GM18520 (cell line): ENCODE measurements around the gene PRAMEF18.
"Not testable (repeated sequence)": the region's sequence is repeated elsewhere in the genome, so short reads cannot be mapped to it uniquely, and the experiment has no call there.

Experiments
- ATAC-seq: cut with Tn5 transposase; IDR thresholded peaks from one replicate; pipeline ENCODE4 v1.9.1; 2021; ENCODE audit not compliant: unreplicated experiment

PRAMEF18 gene, protein sequence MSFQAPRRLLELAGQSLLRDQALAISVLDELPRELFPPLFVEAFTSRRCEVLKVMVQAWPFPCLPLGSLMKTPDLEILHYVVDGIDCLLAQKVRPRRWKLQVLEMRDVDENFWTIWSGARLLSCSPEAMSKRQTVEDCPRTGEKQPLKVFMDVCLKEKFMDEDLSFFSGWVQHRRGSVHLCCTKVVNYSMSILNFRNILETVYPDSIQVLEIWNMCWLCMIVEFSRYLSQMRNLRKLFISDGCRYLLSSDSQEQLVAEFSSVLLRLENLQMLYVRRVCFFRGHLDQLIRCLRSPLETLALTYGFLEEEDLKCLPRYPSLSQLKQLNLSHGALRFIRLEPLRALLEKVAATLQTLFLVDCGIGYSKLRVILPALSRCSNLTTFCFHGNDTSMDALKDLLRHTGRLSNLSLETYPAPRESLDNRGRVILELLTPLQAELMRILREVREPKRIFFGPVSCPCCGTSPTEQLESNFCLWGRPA

DNA sequence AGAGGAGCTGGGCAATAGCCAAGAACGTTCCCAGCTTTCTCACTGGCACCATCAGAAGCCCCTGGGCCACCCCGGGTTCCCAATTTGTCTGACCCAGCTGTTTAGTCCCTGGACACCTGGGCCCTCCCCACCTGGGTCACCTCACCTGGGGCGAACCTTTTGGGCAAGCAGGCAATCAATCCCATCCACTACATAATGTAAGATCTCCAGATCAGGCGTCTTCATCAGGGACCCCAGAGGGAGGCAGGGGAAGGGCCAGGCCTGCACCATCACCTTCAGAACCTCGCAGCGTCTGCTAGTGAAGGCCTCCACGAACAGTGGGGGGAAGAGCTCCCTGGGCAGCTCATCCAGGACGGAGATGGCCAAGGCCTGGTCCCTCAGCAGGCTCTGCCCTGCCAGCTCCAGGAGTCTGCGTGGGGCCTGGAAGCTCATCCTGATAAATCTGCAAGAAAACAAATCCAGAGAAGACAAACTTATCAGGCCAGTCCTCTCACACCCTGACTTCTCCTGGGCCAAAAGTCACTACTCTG is at the start of gene PRAMEF18:
Gene PRAMEF18 (minus strand): TSS at position 480 of the 530 bp plus-strand sequence. CDS start 48 bp downstream, at position 432.
- not testable (repeated sequence) for ATAC-seq

GRCh38 chr1:13265124-13265523 is 39.2 kb upstream of the PRAMEF18 start:
- ATAC-seq: not testable (repeated sequence)

GRCh38 chr1:13253898-13254297 is 27.9 kb upstream of the PRAMEF18 start, which contains the start of gene PRAMEF5:
PRAMEF5 (plus strand) TSS chr1:13254198; CDS start chr1:13259269, 5,071 bp downstream.
- ATAC-seq: not testable (repeated sequence)

DNA sequence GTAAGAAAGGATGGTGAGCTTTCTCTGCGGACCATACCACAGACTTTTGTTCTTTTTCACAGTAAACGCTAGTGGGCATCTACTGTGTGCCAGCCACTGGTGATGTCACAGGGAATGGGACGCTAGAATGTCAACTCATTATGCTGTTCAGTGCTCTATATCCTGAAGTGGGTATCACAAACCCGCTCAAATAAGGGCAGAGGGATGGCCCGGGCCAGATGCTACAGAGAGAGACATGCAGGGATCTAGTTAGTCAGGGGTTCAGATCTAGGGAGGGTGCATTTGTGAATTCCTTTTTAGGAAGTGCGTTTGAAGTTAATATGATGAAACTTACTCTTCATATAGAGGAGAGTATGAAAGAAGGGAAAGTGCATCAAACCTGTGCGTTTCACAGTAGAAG is 21.2 kb upstream of the PRAMEF18 start:
- ATAC-seq: not testable (repeated sequence)

DNA sequence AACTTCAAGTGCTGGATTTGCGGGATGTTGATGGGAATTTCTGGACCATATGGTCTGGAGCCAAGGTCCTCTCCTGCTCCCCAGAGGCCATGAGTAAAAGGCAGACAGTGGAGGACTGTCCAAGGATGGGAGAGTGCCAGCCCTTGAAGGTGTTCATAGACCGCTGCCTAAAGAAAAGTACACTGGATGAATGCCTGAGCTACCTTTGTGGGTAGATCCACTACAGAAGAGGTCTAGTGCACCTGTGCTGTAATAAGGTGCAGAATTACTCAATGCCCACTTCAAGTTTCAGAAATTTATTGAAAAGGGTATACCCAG is 20.6 kb upstream of the PRAMEF18 start:
- ATAC-seq: not testable (repeated sequence)

GRCh38 chr1:13245841-13246553 is 20.0 kb upstream of the PRAMEF18 start:
- ATAC-seq: not testable (repeated sequence)

DNA sequence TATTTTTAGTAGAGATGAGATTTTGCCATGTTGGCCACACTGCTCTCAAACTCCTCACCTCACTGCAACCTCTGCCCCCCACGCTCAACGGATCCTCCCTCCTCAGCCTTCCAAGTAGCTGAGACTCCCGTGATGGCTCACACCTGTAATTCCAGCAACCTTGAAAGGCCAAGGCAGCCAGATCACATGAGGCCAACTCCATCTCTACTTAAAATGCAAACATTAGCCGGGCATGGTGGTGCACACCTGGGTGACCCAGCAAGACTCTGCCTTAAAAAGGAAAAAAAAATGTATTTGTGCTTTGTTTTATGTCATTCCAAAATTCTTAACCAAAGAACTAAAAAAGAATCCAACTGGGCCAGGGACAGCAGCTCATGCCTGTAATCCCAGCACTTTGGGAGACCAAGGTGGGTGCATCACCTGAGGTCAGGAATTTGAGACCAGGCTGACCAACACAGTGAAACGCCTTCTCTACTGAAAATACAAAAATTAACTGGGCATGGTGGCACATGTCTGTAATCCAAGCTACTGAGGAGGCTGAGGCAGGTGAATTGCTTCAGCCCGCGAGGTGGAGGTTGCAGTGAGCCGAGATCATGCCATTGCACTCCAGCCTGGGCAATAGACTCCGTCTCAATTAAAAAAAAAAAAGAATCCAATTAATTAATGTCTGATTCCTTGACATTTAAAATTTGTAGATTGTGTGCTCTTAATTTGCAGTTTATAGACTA is 17.7 kb upstream of the PRAMEF18 start:
- ATAC-seq: not testable (repeated sequence)

- ATAC-seq: not testable (repeated sequence)
These were observed 13.7 kb upstream of the PRAMEF18 start for GRCh38 chr1:13239633-13240032.

GRCh38 chr1:13237572-13237971 is 11.6 kb upstream of the PRAMEF18 start:
- not testable (repeated sequence) for ATAC-seq

GRCh38 chr1:13234057-13234456 is 8.1 kb upstream of the PRAMEF18 start:
- not testable (repeated sequence) for ATAC-seq

DNA sequence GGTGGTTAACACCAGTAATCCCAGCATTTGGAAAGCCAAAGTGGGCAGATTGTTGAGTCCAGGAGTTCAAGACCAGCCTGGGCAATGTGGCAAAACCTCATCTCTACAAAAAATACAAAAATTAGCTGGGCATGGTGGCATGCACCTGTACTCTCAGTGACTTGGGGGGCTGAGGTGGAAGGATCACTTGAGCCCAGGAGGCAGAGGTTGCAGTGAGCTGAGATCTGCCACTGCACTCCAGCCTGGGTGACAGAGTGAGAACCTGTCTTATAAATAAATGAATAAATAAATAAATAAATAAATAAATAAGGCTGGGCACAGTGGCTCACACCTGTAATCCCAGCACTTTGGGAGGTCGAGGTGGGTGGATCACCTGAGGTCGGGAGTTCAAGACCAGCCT is 6.1 kb upstream of the PRAMEF18 start:
- ATAC-seq: not testable (repeated sequence)

DNA sequence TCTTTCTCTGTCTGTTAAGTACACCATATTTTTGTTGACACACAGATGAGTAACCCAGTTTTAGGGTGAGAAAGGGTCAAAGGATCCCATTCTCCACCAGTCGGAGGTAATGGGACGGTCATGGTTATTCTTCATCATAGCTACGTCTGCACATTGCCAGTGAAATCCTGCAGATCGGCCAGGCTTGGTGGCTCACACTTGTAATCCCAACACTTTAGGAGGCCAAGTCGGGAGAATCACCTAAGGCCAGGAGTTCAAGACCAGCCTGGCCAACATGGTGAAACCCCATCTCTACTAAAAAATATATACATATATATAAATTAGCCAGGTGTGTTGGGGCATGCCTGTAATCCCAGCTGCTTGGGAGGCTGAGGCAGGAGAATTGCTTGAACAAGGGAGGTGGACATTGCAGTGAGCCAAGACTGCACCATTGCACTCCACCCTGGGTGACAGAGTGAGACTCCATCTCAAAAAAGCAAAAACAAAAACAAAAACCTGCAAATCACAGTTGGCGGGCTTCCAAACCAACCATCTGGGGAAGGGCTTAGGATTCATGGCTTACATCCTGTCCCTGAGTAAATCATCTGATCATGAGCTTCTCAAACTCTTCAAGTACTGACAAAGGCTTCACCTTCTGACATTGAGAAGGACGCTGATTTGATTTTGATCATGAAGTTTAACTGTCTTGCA is 5.3 kb upstream of the PRAMEF18 start:
- ATAC-seq: not testable (repeated sequence)

GRCh38 chr1:13230601-13231000 is 4.6 kb upstream of the PRAMEF18 start:
- not testable (repeated sequence) for ATAC-seq

DNA sequence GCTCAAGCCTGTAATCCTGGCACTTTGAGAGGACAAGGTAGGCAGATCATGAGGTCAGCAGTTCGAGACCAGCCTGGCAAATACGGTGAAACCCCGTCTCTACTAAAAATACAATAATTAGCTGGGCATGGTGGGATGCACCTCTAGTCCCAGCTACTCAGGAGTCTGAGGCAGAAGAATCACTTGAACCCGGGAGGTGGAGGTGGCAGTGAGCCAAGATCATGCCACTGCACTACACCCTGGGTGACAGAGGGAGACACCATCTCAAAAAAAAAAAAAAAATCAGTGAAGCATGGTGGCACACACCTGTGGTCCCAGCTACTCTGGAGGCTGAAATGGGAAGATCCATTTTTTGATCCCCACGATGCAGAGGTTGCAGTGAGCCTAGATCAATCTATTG is 4.1 kb upstream of the PRAMEF18 start:
- not testable (repeated sequence) for ATAC-seq

DNA sequence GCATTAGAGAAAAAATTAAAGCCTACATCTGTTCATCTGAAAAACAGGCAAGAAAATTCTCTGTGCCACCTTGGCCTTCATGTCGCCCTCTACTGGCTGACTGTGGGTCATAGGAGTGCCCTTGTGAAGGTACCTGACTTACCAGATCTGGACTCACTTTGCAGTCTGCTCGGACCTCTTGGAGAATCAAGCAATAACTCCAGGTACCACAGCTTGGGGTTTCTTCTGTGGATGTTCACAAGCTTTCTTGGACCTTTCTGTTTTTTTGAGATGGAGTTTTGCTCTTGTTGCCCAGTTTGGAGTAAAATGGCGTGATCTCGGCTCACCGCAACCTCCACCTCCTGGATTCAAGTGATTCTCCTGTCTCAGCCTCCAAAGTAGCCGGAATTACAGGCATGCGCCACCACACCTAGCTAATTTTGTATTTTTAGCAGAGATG is 2.4 kb upstream of the PRAMEF18 start:
- no peak for ATAC-seq

DNA sequence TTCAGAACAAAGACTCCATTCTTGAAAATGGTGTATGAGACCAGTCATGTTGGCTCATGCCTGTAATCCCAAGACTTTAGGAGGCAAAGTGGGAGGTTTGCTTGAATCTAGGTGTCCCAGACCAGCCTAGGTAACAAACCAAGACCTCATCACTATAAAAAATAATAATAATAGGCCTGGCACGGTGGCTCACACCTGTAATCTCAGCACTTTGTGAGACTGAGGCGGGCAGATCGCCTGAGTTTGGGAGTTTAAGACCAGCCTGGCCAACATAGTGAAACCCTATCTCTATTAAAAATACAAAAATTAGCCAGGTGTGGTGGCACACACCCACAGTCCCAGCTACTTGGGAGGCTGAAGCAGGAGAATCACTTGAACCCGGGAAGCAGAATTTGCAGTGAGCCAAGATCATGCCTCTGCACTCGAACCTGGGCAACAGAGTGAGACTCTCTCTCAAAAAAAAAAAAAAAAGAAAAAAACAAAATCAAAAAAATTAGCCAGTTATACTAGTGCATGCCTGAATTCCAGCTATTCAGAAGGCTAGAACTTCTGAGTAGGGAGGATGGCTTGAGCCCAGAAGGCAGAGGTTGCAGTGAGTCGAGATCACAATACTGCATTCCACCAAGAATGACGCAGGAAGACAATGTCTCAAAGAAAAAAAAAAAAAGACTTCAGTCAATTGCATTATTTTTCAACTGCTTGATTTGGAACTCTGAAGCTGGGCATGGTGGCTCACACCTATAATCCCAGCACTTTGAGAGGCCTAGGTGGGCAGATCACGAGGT is 1.5 kb upstream of the PRAMEF18 start:
- not testable (repeated sequence) for ATAC-seq

DNA sequence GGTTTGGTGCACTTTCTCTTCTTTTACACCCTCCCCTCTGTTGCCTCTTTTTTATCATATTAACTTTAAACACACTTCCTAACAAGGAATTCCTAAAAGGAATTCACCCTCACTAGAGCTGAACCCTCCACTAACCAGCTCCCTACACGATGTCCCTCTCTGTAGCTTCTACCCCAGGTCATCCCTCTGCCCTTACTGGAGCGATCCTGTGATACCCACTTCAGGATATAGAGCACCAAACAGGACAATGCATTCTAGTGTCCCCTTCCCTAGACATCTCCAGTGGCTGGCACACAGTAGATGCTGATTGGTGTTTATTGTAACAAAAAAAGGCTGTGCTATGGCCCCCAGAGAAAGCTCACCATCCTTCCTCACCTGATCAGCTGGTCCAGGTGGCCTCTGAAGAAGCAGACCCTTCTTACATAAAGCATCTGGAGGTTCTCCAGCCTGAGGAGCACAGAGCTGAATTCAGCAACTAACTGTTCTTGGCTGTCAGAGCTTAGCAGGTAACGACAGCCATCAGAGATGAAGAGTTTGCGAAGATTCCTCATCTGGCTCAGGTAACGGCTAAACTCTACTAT is 1.4 kb downstream of the PRAMEF18 start:
- ATAC-seq: no peak

DNA sequence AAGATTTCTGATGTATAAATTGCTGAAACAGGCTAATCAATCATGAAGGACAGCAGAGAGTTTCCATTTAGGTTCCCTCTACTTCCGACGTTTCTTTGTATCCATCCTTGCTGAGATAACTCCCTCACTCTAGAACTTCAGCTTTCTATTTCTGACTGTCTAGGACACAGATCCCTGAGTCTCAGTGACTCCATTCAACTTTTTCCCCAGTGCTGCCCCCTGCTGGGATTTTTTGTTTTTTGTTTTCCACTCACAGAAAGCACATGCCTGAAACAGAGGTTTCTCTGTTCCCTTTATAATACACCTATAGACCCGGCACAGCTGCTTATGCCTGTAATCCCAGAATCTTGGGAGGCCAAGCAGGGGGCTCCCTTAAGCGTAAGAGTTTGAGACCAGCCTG is 3.2 kb downstream of the PRAMEF18 start:
- not testable (repeated sequence) for ATAC-seq

- ATAC-seq: not testable (repeated sequence)
These were observed 6.8 kb downstream of the PRAMEF18 start for GRCh38 chr1:13219203-13219602.
